H1 (cell line): ENCODE results near the gene PDE8A. TPM values are rescaled to one million over a fixed set of nuclear protein-coding genes. Genes with fewer than 3 reads are reported as not detected.

Experiments
- CTCF ChIA-PET: fragments of 300-600 bp; sonication (Branson Sonifier 250); formaldehyde crosslinking; loops from one replicate; lab custom pipeline; 2021; ENCODE audit not compliant: partially characterized antibody; lab: Charles Lee
- POLR2A ChIA-PET: fragments of 300-600 bp; sonication (Branson Sonifier 250); formaldehyde crosslinking; loops from one replicate; lab custom pipeline; 2021; ENCODE audit warnings: inconsistent platforms; ENCODE audit not compliant: partially characterized antibody; lab: Charles Lee
- DNase-seq, 2 experiments: peaks; one replicate each; pipeline versions ENCODE4 v3.0.0 to v3.0.0-alpha.2; 2010 to 2022; ENCODE audit warnings: low spot score in 2 of 2, low read depth in 1 of 2, mixed read lengths in 1 of 2
- FAIRE-seq: peaks from 2 replicates; lab custom pipeline; 2011; peaks lifted over from hg19 to GRCh38; lab: Jason Lieb, UNC
- H2AFZ ChIP-seq: 2 replicates; pipeline ENCODE4 v1.8.1; 2012; ENCODE audit warnings: low read length, inconsistent platforms
- H2AK5ac ChIP-seq: 2 replicates; pipeline ENCODE4 v1.6.1; 2013; ENCODE audit warnings: low read depth, low read length
- H2BK120ac ChIP-seq: replicated peaks from 2 replicates; pipeline ENCODE3; 2013; ENCODE audit warnings: low read depth, low read length, inconsistent platforms
- H2BK12ac ChIP-seq: 2 replicates; pipeline ENCODE4 v1.6.1; 2013; ENCODE audit warnings: low read depth, low read length
- H2BK15ac ChIP-seq: 2 replicates; pipeline ENCODE4 v1.6.1; 2013; ENCODE audit warnings: low read length
- H2BK20ac ChIP-seq: 2 replicates; pipeline ENCODE4 v1.6.1; 2013; ENCODE audit warnings: low read length
- H2BK5ac ChIP-seq: 2 replicates; pipeline ENCODE4 v1.6.1; 2013; ENCODE audit warnings: low read depth, low read length
- H3K14ac ChIP-seq: 2 replicates; pipeline ENCODE4 v1.6.1; 2013; ENCODE audit warnings: inconsistent platforms; ENCODE audit not compliant: insufficient read length
- H3K18ac ChIP-seq: 2 replicates; pipeline ENCODE4 v1.6.1; 2013; ENCODE audit warnings: low read length; ENCODE audit errors: extremely low read depth
- H3K23ac ChIP-seq: 2 replicates; pipeline ENCODE4 v1.6.1; 2013; ENCODE audit warnings: inconsistent platforms; ENCODE audit not compliant: insufficient read length
- H3K23me2 ChIP-seq: 2 replicates; pipeline ENCODE4 v1.6.1; 2013; ENCODE audit warnings: low read depth, low read length
- H3K27ac ChIP-seq: 2 replicates; pipeline ENCODE4 v1.6.1; 2011; ENCODE audit warnings: low read depth, low read length, inconsistent platforms
- H3K27me3 ChIP-seq, 4 experiments: replicated peaks in 1 of 4; 1 replicate in 1 of 4; 2 replicates in 3 of 4; pipeline versions ENCODE4 v1.6.1 to v1.8.1; 2011 to 2013; ENCODE audit warnings: low read length in 3 of 4, mild to moderate bottlenecking in 3 of 4, inconsistent platforms in 2 of 4, mixed read lengths in 2 of 4, moderate library complexity in 1 of 4; ENCODE audit not compliant: control insufficient read depth in 3 of 4, insufficient read depth in 3 of 4; ENCODE audit errors: extremely low read depth in 1 of 4
- H3K36me3 ChIP-seq, 4 experiments: 2 replicates each; pipeline versions ENCODE4 v1.6.1 to v1.8.1; 2011 to 2013; ENCODE audit warnings: mild to moderate bottlenecking in 4 of 4, low read length in 3 of 4, moderate library complexity in 2 of 4, control low read depth in 1 of 4, inconsistent platforms in 1 of 4; ENCODE audit not compliant: insufficient read depth in 4 of 4, control insufficient read depth in 2 of 4
- H3K4ac ChIP-seq: replicated peaks from 2 replicates; pipeline ENCODE3; 2013; ENCODE audit warnings: low read length, low read depth, mixed read lengths, inconsistent platforms; ENCODE audit not compliant: insufficient read length
- H3K4me1 ChIP-seq, 4 experiments: replicated peaks in 1 of 4; 1 replicate in 1 of 4; 2 replicates in 3 of 4; pipeline versions ENCODE4 v1.6.1 to v1.8.1; 2011 to 2013; ENCODE audit warnings: low read length in 3 of 4, inconsistent platforms in 2 of 4, mixed read lengths in 1 of 4; ENCODE audit not compliant: insufficient read depth in 4 of 4, control insufficient read depth in 3 of 4
- H3K4me2 ChIP-seq, 2 experiments: 2 replicates each; pipeline versions ENCODE4 v1.6.1 to v1.8.1; 2011 to 2013; ENCODE audit warnings: low read depth in 2 of 2, low read length in 2 of 2, control low read depth in 1 of 2, inconsistent platforms in 1 of 2, mild to moderate bottlenecking in 1 of 2; ENCODE audit not compliant: insufficient read depth in 1 of 2
- H3K4me3 ChIP-seq, 4 experiments: fragments of 200-600, 300-600 bp in 1 of 4; sonication (generic), shearing (Covaris generic), sonication (Bioruptor Twin) in 1 of 4; 2 replicates each; pipeline versions ENCODE4 v1.5.1 to v1.8.1; 2011 to 2016; ENCODE audit warnings: low read length in 4 of 4, low read depth in 3 of 4, control low read depth in 2 of 4, inconsistent platforms in 2 of 4, mild to moderate bottlenecking in 2 of 4, mixed read lengths in 1 of 4, moderate library complexity in 1 of 4; ENCODE audit not compliant: insufficient read depth in 2 of 4; ENCODE audit errors: extremely low read depth in 1 of 4
- H3K56ac ChIP-seq: replicated peaks from 2 replicates; pipeline ENCODE3; 2013; ENCODE audit warnings: low read depth, mild to moderate bottlenecking, mixed read lengths, low read length, inconsistent platforms; ENCODE audit not compliant: insufficient read length
- H3K79me1 ChIP-seq: 2 replicates; pipeline ENCODE4 v1.6.1; 2013; ENCODE audit warnings: low read depth, low read length, control low read depth
- H3K79me2 ChIP-seq, 2 experiments: 2 replicates each; pipeline versions ENCODE4 v1.6.1 to v1.8.1; 2012 to 2013; ENCODE audit warnings: low read length in 2 of 2, mild to moderate bottlenecking in 2 of 2, inconsistent platforms in 1 of 2; ENCODE audit not compliant: insufficient read depth in 2 of 2, control insufficient read depth in 1 of 2
- H3K9ac ChIP-seq, 4 experiments: replicated peaks in 1 of 4; 1 replicate in 1 of 4; 2 replicates in 3 of 4; pipeline versions ENCODE4 v1.6.1 to v1.8.1; 2011 to 2013; ENCODE audit warnings: low read depth in 3 of 4, low read length in 3 of 4, control low read depth in 2 of 4, mild to moderate bottlenecking in 2 of 4, moderate library complexity in 2 of 4, inconsistent platforms in 1 of 4; ENCODE audit errors: extremely low read depth in 1 of 4
- H3K9me3 ChIP-seq, 2 experiments: 2 replicates each; pipeline versions ENCODE4 v1.6.1 to v1.8.1; 2012 to 2013; ENCODE audit warnings: mild to moderate bottlenecking in 2 of 2, moderate library complexity in 2 of 2, control low read depth in 1 of 2, inconsistent platforms in 1 of 2, low read depth in 1 of 2, low read length in 1 of 2, mixed read lengths in 1 of 2; ENCODE audit not compliant: insufficient read depth in 2 of 2
- H4K20me1 ChIP-seq, 2 experiments: replicated peaks in 1 of 2; 2 replicates each; pipeline versions ENCODE3 to v1.8.1; 2011 to 2013; ENCODE audit warnings: inconsistent platforms in 2 of 2, low read length in 2 of 2, mild to moderate bottlenecking in 1 of 2; ENCODE audit not compliant: insufficient read depth in 2 of 2, control insufficient read depth in 1 of 2
- H4K5ac ChIP-seq: 2 replicates; pipeline ENCODE4 v1.6.1; 2013; ENCODE audit warnings: low read length, low read depth, mixed read lengths, inconsistent platforms; ENCODE audit not compliant: insufficient read length
- H4K8ac ChIP-seq: 2 replicates; pipeline ENCODE4 v1.8.0; 2013; ENCODE audit warnings: mild to moderate bottlenecking, moderate library complexity, low read length, inconsistent platforms; ENCODE audit not compliant: insufficient read depth; ENCODE audit errors: extremely low read depth
- H4K91ac ChIP-seq: replicated peaks from 2 replicates; pipeline ENCODE3; 2013; ENCODE audit warnings: low read length, mixed read lengths, inconsistent platforms; ENCODE audit not compliant: insufficient read length
- CBX5 ChIP-seq: fragments of 300-800, 300-1000 bp; sonication (generic); IDR thresholded peaks from 2 replicates; pipeline ENCODE4 v1.7.1; 2016; ENCODE audit warnings: antibody characterized with exemption, low read length, low read depth
- KDM5A ChIP-seq: fragments of 200-600 bp; IDR thresholded peaks from 2 replicates; pipeline ENCODE4 v1.7.1; 2012; ENCODE audit warnings: mild to moderate bottlenecking, low read length, inconsistent platforms, mixed read lengths
- PHF8 ChIP-seq: fragments of 200-600 bp; sonication (generic); conservative IDR thresholded peaks from 2 replicates; pipeline ENCODE4 v1.7.1; 2012; ENCODE audit warnings: low read depth, mild to moderate bottlenecking, inconsistent platforms, low read length, moderate library complexity
- POLR2AphosphoS5 ChIP-seq: IDR thresholded peaks from 2 replicates; pipeline ENCODE4 v1.6.1; 2011; ENCODE audit warnings: low read depth, low read length
- TAF7 ChIP-seq: optimal IDR thresholded peaks from 2 replicates; pipeline ENCODE3; 2011; ENCODE audit warnings: low read depth, mild to moderate bottlenecking, inconsistent platforms, low read length, moderate library complexity, borderline replicate concordance
- WGBS, 2 experiments: shearing (Covaris generic) in 1 of 2; methylation state at CpG; one replicate each; pipeline versions ENCODE4 v1.1.6 to v1.1.7; 2013 to 2015; ENCODE audit warnings: low lambda C conversion rate in 2 of 2, mixed read lengths in 2 of 2, inconsistent platforms in 1 of 2, low coverage in 1 of 2, missing lambda C conversion rate in 1 of 2; ENCODE audit not compliant: insufficient replicate concordance in 2 of 2, insufficient coverage in 1 of 2, insufficient read length in 1 of 2; ENCODE audit errors: extremely low coverage in 1 of 2, missing lambda C conversion rate in 1 of 2; 5-methylcytosine and 5-hydroxymethylcytosine counted together
- polyA plus RNA-seq, 7 experiments: library from polyadenylated mRNA; depleted of rRNA in 3 of 7; stranded (reverse) in 5 of 7; unstranded in 2 of 7; fragments of >200 nt in 5 of 7; fragments of 200-250 nt in 2 of 7; gene quantifications; 1 replicate in 5 of 7; 2 replicates in 1 of 7; 4 replicates in 1 of 7; pipeline versions ENCODE4 v1.2.1 to v1.2.3, GENCODE V29; 2011 to 2013; ENCODE audit warnings: missing spikeins in 2 of 7, mixed read lengths in 2 of 7
- total RNA-seq: library from RNA; stranded (reverse); fragmentation: NEBNext Ultra II Directional; extraction: Animal tissue kit (Norgen Biotek cat#: 25700); gene quantifications from 2 replicates; pipeline ENCODE4 v1.2.1, GENCODE V29; 2021
- TF ChIP-seq, protein P1 (sequence below): IDR thresholded peaks from 2 replicates; pipeline ENCODE4 v1.6.1; 2011; ENCODE audit warnings: low read depth, mild to moderate bottlenecking, low read length; ENCODE audit not compliant: insufficient read depth

The PDE8A gene
- total and polyA plus RNA-seq, 2 of the 8 experiments (the other 6 are each of a cell fraction or from before 2014, with no cell fraction given), result 6.9 to 7.8 TPM

DNA sequence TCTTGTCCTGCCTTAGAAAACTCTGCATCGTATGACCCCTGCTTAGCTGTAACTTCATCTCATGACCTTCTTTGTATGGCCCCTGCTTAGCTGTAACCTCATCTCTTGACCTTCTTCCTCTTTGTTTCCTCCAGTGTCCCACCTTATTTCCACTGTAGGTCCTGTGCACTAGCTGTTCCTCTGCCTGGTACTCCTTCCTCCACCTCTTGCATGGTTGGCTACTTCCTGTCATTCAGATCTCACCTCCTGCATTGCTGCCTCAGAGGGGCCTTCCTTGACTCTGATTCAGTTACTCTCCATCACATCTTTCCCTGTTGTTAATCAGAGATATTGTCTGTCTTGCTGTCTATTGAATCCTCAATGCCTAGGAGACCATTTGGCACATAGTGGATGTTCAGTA, 63.2 kb downstream of the PDE8A start:
- TF ChIP-seq POLR2AphosphoS5 (no peak), CBX5 (no peak), PHF8 (no peak), TAF7 (no peak), KDM5A (no peak)
- TF ChIP-seq, protein P1, sequence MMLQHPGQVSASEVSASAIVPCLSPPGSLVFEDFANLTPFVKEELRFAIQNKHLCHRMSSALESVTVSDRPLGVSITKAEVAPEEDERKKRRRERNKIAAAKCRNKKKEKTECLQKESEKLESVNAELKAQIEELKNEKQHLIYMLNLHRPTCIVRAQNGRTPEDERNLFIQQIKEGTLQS, result no peak
- POLR2A ChIA-PET, result no interaction called here
- H2BK20ac ChIP-seq, result no peak overlapping the region

More for the DNA sequence above, 63.2 kb downstream of the PDE8A start:
- Histone ChIP-seq H2AFZ (no peak overlapping the region), H3K4me1 (no peaks in the 10 kb centered on the region), H4K91ac (no peak overlapping the region), H3K79me2 (no peaks in the 10 kb centered on the region), H2AK5ac (no peak overlapping the region), H3K9ac (no peak overlapping the region), H3K4me2 (no peak overlapping the region), H3K18ac (no peak overlapping the region), H3K36me3 (no peaks in the 10 kb centered on the region), H4K5ac (no peak overlapping the region), H2BK120ac (no peak overlapping the region), H3K4ac (no peak overlapping the region), H3K27ac (no peak overlapping the region), H2BK12ac (no peak overlapping the region), H3K56ac (no peak overlapping the region), H3K23ac (no peak overlapping the region), H3K23me2 (no peaks in the 10 kb centered on the region), H3K4me3 (no peak overlapping the region), H4K20me1 (no peaks in the 10 kb centered on the region), H3K27me3 (no peaks in the 10 kb centered on the region), H2BK15ac (no peak overlapping the region), H4K8ac (no peak overlapping the region), H2BK5ac (no peak overlapping the region), H3K9me3 (no peaks in the 10 kb centered on the region), H3K14ac (no peak overlapping the region), H3K79me1 (peaks cover 2% of the 10 kb centered on the region; the same call in 1 of the 2 replicates)
- WGBS, 2 experiments, result 40% methylated on average over 1 of the region's 1 CpG; no CpG with 5 or more reads in 1 of the 2 experiments
- no peak for FAIRE-seq
- no peak for DNase-seq
- CTCF ChIA-PET, result interaction anchor here (0.8 to 2.0 kb wide), 17 partner anchors 11 to 220 kb away, joined by 3 to 27 read pairs (median 5); no protein-coding TSS in a partner anchor
